Measurements from ENCODE around the gene TMEM63C.

- TF ChIP-seq POLR2A (IDR thresholded peaks at IDR 0.05) (no peak), CTCF (IDR thresholded peaks at IDR 0.05) (no peak), POLR2AphosphoS5 (IDR thresholded peaks at IDR 0.05) (no peak)
These were observed 67.7 kb downstream of the TMEM63C start for GRCh38 chr14:77249286-77249685.
